Parathyroid adenoma (tissue), 2 donors: ENCODE data around the gene PASD1.
A peak's percentile ranks its signal among the peaks of the same experiment; 100 is the strongest.

Source experiments
- H2AFZ ChIP-seq: fragments of 300-600 bp; sonication (generic); one replicate; pipeline ENCODE4 v1.7.0; 2017; ENCODE audit warnings: antibody characterized with exemption, mild to moderate bottlenecking
- H3K27ac ChIP-seq: fragments of 300-600 bp; sonication (generic); one replicate; pipeline ENCODE4 v1.7.0; 2017
- H3K27me3 ChIP-seq: fragments of 300-600 bp; sonication (generic); one replicate; pipeline ENCODE4 v1.7.0; 2017; ENCODE audit warnings: low read length; ENCODE audit not compliant: control insufficient read depth, insufficient read depth
- H3K36me3 ChIP-seq: fragments of 300-600 bp; sonication (generic); one replicate; pipeline ENCODE4 v1.7.0; 2017; ENCODE audit warnings: low read length; ENCODE audit not compliant: control insufficient read depth, insufficient read depth
- H3K4me1 ChIP-seq: fragments of 300-600 bp; sonication (generic); one replicate; pipeline ENCODE4 v1.7.0; 2017; ENCODE audit warnings: control low read depth
- H3K4me2 ChIP-seq: fragments of 300-600 bp; sonication (generic); one replicate; pipeline ENCODE4 v1.7.0; 2017; ENCODE audit warnings: low read length
- H3K4me3 ChIP-seq: fragments of 300-600 bp; sonication (generic); one replicate; pipeline ENCODE4 v1.7.0; 2017; ENCODE audit warnings: low read depth, low read length
- H3K79me2 ChIP-seq: fragments of 300-600 bp; sonication (generic); one replicate; pipeline ENCODE4 v1.7.0; 2017; ENCODE audit warnings: control low read depth
- H3K9ac ChIP-seq: fragments of 300-600 bp; sonication (generic); one replicate; pipeline ENCODE4 v1.7.0; 2017; ENCODE audit warnings: mild to moderate bottlenecking
- H3K9me3 ChIP-seq: fragments of 300-600 bp; sonication (generic); one replicate; pipeline ENCODE4 v1.7.0; 2017; ENCODE audit warnings: low read length; ENCODE audit not compliant: control insufficient read depth
- CTCF ChIP-seq: fragments of 300-600 bp; sonication (generic); IDR thresholded peaks from one replicate; pipeline ENCODE4 v1.7.0; 2017; ENCODE audit warnings: antibody characterized with exemption, mild to moderate bottlenecking
- donor health status: primary hyperparathyroidism.

PASD1 gene

DNA sequence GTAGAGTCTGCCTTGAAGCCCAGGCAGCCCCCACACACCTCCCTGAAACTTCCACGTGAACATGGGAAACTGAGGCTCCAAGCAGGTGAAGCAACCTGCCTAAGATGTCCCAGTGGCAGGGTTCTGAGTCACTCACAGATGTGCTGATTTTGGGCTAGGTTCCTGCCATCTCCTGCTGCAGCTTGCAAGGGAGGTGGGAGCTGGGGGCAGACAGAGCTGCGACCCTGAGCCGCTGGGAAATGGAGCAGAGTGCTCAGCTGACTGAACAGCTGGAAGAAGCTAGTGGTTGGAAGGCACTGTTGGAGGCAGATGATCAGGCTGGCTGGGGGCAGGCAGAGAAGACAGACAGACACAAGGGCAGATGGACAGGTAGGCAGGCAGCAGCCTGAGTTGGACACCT, 148.8 kb downstream of the PASD1 start:
- Histone ChIP-seq H2AFZ (no peak overlapping the region), H3K27ac (no peak overlapping the region), H3K9ac (no peak overlapping the region), H3K27me3 (no peaks in the 10 kb centered on the region), H3K4me1 (no peaks in the 10 kb centered on the region), H3K9me3 (no peaks in the 10 kb centered on the region), H3K36me3 (no peaks in the 10 kb centered on the region), H3K4me3 (no peak overlapping the region), H3K4me2 (no peak overlapping the region), H3K79me2 (no peaks in the 10 kb centered on the region)
- no peak for TF ChIP-seq CTCF

DNA sequence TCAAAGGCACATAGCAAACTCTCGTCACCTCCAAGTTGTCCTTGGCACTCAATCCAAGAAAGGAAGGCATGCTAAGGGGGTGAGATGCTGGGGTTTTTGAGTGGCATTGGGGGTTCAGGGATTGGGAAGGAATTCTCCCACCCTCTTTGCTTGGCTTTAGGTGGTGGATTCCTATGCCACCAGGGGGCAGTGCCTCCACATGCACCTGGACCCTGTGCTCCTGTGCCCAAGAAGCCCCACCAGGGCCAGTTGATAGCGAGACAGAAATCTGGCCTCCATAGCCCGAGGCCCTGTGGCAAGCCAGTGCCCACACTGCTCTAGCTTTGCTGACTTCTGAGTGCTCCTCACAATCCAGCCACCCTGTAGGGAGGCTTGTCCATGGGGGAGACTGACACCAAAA, 150.4 kb downstream of the PASD1 start:
- Histone ChIP-seq H3K27me3 (no peaks in the 10 kb centered on the region), H2AFZ (no peak overlapping the region), H3K4me3 (no peak overlapping the region), H3K36me3 (no peaks in the 10 kb centered on the region), H3K4me2 (no peak overlapping the region), H3K9me3 (no peaks in the 10 kb centered on the region), H3K9ac (no peak overlapping the region), H3K27ac (no peak overlapping the region), H3K79me2 (no peaks in the 10 kb centered on the region), H3K4me1 (no peaks in the 10 kb centered on the region)
- TF ChIP-seq CTCF, result peak; percentile 36

- H3K9me3 ChIP-seq, result no peaks in the 10 kb centered on the region
- H3K36me3 ChIP-seq, result no peaks in the 10 kb centered on the region
- H3K27ac ChIP-seq, result no peak overlapping the region
- H3K27me3 ChIP-seq, result no peaks in the 10 kb centered on the region
- TF ChIP-seq CTCF, result no peak
- H3K9ac ChIP-seq, result no peak overlapping the region
- H2AFZ ChIP-seq, result no peak overlapping the region
- no peak overlapping the region for H3K4me2 ChIP-seq
- no peaks in the 10 kb centered on the region for H3K79me2 ChIP-seq
- H3K4me1 ChIP-seq, result no peaks in the 10 kb centered on the region
- H3K4me3 ChIP-seq, result no peak overlapping the region
Observed at GRCh38 chrX:151714362-151714761, 150.9 kb downstream of the PASD1 start.

DNA sequence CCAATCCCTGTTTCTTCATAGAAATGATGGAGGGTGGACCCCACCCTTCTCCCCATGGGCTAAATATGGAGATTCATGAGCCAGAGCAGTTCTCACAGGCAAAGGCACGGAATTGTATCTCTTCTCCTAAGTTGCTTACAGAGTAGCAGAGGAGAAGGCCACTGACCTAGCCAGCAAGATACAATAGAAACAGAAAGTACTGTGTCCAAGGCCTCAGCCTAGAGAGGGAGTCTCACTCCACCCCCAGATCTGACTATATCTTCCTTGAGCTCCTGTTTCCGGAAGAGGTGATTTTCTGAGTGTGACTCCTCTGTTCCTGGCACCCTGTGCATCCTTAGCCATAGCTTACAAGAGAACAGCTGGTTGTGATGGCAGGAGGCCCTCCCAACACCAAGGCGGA, 152.3 kb downstream of the PASD1 start, which contains the start of gene FATE1:
TSS of gene FATE1 (plus strand) at position 284 of the 400 bp plus-strand sequence. CDS start at position 369, 85 bp downstream.
- Histone ChIP-seq H3K36me3 (no peaks in the 10 kb centered on the region), H3K27me3 (no peaks in the 10 kb centered on the region), H3K9me3 (no peaks in the 10 kb centered on the region), H3K27ac (no peak within 1 kb of the TSS), H3K9ac (no peak within 1 kb of the TSS), H2AFZ (no peak within 1 kb of the TSS), H3K79me2 (no peaks in the 10 kb centered on the region), H3K4me2 (no peak within 1 kb of the TSS), H3K4me3 (no peak within 1 kb of the TSS), H3K4me1 (no peaks in the 10 kb centered on the region)
- no peak for TF ChIP-seq CTCF

DNA sequence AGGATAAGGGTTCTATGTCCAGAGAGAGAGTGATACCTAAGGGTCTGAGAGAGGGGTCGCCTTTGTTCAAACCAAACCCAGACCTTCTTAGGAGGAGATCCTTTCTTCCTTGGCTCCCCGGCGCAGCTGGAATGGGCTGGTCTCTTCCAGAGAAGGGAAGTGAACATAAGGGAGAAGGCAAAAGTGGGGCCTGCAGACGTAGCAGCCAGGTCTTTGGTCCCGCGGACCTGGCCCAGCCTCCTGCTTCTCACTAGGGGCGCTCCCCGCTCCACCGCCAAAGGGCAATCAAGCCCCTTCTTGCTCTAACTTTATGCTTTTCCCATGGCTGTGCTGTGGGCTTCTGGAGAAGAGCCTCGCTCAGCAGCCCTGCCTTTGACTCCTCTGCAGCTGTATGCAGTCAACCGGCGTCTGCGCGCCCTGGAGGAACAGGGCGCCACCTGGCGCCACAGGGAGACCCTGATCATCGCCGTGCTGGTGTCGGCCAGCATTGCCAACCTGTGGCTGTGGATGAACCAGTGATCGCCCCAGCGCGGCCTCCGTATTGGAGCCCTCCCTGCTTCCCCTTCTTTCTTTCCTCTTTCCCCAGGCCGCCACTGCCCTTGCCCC, 158.9 kb downstream of the PASD1 start:
- Histone ChIP-seq H3K4me2 (no peak overlapping the region), H3K4me3 (no peak overlapping the region), H3K9ac (no peak overlapping the region), H3K27me3 (no peaks in the 10 kb centered on the region), H3K9me3 (no peaks in the 10 kb centered on the region), H3K79me2 (no peaks in the 10 kb centered on the region), H3K36me3 (no peaks in the 10 kb centered on the region), H2AFZ (no peak overlapping the region), H3K27ac (no peak overlapping the region), H3K4me1 (no peaks in the 10 kb centered on the region)
- peak; percentile 44 for TF ChIP-seq CTCF
